NCI-H526 (cell line): ENCODE data around the gene GSDME.
"Not testable (repeated sequence)": the region's sequence is repeated elsewhere in the genome, so short reads cannot be mapped to it uniquely, and the experiment has no call there.

Source experiments
- DNase-seq, 2 experiments: peaks; one replicate each; lab custom pipeline; 2025; lab: John Stamatoyannopoulos, UW

GSDME gene

DNA sequence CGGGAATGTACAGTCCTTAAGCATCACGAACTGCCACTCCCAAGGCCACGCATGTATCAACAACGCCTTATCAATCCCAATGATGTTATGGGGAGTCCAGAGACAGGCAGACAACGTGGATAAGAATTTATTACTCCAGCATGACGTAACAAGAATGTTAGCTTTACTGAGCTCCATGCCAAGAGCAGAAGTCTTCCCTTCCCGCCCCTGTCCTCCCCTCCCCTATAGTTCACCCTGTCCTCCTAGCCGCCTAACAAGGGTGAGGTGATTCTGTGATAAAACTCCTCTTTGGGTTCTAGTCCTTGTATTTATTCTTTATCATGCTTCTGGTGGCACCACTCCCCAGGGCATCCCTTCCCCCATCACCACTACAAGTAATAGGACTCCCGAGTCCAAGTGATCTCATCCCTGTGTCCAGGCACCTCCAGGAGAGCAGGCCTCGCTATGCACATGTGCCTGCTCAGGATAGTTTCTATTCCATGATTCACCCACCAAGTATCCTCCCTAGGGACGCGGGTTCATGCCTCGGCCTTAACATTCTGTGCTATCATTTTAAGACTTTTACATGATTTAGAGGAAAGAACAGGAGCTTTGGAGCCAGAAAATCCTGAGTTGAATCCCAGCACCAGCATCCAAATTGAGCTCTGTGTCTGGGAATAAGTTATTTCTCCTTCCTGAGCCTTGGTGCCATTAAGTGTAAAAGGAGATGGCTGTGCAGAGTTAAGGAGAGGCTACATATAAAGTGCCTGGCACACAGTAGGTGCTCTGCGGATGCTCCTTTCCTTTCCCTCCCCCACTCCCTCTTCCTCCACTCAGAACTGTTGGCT, 15.4 kb downstream of the GSDME start:
- no peak for DNase-seq

GRCh38 chr7:24740871-24741270, 16.4 kb downstream of the GSDME start:
- no peak for DNase-seq

- no peak for DNase-seq
Observed at GRCh38 chr7:24739306-24739705, 18.0 kb downstream of the GSDME start.

- DNase-seq: no peak
Observed at GRCh38 chr7:24738577-24738976, 18.7 kb downstream of the GSDME start.

GRCh38 chr7:24737281-24737680, 20.0 kb downstream of the GSDME start:
- DNase-seq: no peak

DNA sequence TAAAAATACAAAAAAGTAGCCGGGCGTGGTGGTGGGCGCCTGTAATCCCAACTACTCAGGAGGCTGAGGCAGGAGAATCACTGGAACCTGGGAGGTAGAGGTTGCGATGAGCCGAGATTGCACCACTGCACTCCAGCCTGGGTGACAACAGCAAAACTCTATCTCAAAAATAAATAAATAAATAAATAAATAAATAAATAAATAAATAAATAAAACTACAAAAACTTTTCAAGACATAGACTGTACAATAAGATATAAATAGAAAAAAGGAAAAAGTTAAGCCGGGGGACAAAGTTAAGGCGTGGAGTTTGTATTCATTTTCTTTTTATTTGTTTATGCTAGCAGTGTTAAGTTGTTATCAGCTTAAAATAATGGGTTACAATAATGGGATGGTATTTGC, 21.7 kb downstream of the GSDME start:
- not testable (repeated sequence) for DNase-seq

- no peak for DNase-seq
Observed at GRCh38 chr7:24734306-24734705, 23.0 kb downstream of the GSDME start.

GRCh38 chr7:24733414-24734060, 23.7 kb downstream of the GSDME start:
- no peak for DNase-seq

- no peak for DNase-seq
Observed at GRCh38 chr7:24732646-24733413, 24.4 kb downstream of the GSDME start.

GRCh38 chr7:24731313-24731712, 26.0 kb downstream of the GSDME start:
- no peak for DNase-seq

DNA sequence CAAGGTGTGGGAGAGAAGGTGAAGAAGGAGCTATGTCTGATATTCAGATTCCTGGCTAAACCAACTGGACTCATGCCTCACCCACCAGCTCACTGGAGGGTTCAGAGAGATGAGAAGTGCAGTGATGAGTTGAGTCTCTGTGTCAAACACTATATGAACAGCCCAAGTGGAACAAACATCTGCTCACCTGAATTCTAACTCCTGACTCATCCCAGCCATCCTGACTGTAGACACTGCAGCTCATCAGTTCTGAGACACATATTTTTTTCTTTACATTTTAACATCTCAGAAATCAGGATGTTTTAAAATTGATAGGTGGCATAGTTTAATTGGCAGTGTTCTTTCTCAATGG, 27.3 kb downstream of the GSDME start:
- no peak for DNase-seq

- no peak for DNase-seq
Observed at GRCh38 chr7:24729365-24730017, 27.8 kb downstream of the GSDME start.

GRCh38 chr7:24728503-24729364, 28.5 kb downstream of the GSDME start:
- DNase-seq: no peak

GRCh38 chr7:24728121-24728500, 29.2 kb downstream of the GSDME start:
- no peak for DNase-seq

- DNase-seq: no peak
Observed at GRCh38 chr7:24727154-24728120, 29.8 kb downstream of the GSDME start.

DNA sequence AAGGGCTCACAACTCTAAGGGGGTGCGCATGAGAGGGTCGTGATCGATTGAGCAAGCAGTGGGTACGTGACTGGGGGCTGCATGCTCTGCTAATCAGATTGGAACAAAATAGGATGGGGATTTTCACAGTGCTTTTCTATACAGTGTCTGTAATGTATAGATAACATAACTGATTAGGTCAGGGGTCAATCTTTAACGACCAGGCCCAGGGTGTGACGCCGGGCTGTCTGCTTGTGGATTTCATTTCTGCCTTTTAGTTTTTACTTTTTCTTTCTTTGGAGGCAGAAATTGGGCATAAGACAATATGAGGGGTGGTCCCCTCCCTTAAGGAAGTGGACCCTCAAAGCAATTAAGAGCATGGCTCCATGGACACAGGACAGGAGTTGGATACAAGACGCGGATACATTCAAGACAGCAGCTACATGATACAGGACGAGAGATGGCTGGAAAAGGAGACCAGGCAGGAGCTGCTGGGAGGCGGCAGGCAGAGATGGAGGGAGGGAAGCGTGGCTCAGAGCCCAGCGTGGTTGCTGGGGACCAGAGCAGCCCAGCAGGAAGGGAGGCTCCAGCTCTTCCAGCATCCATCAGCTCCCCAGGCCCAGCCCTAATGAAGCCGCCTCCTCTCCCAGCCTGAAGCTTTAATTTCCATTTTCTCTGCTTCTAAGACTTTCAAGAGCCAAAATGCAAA, 31.6 kb downstream of the GSDME start:
- no peak for DNase-seq

- DNase-seq: no peak
Observed at GRCh38 chr7:24724451-24725190, 32.6 kb downstream of the GSDME start.

DNA sequence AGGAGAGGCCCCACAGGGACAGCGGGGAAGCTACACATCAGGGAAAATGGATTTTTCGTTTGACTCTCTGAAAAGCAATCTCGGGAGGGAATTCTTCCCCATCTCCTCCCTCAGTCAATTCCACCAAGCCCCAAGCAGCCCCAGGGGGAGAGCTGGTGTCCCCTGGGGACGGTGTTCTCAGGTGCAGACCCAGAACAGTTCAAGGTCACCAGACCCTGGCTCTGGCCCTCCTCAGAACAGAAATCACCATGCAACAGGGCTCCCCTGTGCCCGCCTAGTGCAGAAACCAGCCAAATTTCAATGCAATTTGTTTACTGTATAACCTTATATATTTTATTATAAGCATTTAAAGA, 34.1 kb downstream of the GSDME start:
- no peak for DNase-seq
